Measurements from ENCODE around the gene RALA.

RALA gene

DNA sequence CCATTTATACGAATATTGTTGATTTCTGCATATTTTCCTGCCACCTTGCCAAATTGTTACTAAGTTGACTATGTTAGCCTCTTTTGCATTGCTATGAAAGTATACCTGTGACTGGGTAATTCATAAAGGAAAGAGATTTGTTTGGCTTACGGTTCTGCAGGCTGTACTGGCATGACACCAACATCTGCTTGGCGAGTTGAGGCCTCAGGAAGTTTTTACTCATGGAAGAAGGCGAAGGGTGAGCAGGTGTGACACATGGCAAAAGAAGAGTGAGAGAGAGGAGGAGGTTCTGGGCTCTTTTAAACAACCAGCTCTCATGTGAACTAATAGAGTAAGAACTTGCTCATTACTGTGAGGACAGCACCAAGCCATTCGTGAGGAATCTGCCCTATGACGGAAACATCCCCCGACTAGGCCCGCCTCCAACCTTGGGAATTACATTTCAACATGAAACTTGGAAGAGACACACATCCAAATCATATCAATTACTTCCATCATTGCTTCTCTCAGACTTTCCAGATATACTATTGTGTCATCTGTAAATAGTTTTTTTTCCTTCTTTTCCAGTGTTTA lies 8.4 kb downstream of the RALA start:
- Histone ChIP-seq H3K27me3 (ENCODE audit: low read depth, low read length) (no peaks in the 10 kb centered on the region), H3K36me3 (ENCODE audit: control insufficient read depth in 1 of 2, insufficient read depth in 2 of 2, low read length in 2 of 2) (peaks cover 0 to 5% of the 10 kb centered on the region in 2 donors), H3K4me1 (ENCODE audit: control insufficient read depth in 1 of 2, insufficient read depth in 2 of 2, low read length in 2 of 2) (peaks cover 0 to 6% of the 10 kb centered on the region in 2 donors), H3K4me3 (ENCODE audit: low read depth in 1 of 2, low read length in 2 of 2) (no peak overlapping the region), H3K9me3 (ENCODE audit: control insufficient read depth in 1 of 2, low read length in 2 of 2) (no peaks in the 10 kb centered on the region), H3K27ac (ENCODE audit: low read length) (no peak overlapping the region)

DNA sequence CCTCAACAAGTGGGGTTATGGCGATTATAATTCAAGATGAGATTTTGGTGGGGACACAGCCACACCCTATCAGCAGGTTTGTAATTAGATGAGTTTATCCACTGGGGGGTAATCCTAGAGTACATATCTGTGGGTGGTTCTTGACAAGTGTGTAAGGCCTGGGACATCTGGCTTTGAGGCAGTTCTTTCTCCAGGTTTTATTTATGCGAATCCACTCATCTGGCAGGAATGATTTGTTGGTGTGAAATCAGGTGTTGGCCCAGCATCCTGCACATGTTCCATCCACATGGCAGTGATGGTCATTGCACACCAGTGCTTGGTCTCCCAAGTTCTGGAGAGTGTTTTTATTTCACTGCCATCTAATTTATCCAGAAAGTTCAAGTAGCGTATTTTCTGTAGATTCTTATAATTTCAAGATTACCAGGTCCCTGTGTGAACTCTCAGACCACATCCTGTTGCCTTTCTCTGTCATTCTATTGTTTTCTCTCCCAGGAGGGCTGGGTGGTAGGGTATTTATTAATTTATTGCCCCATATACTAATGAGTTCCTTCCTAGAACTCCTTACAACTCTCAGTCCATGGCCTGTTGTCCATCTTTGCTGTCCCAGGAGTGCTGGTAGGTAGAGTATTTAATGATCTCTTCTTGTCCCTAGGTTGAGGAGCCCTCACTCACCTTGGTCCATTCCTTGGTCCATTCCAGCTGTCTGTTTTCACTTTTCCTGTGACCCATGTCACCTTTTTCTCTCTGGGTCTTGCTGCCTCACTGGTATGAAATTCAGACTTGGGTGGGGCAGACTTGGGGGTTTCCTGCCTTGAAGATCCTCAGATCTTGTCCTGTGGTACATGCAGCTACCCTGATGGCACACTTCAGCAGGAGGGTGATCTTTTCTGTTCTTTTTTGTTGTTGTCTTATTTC lies 10.4 kb downstream of the RALA start:
- H3K9me3 ChIP-seq (ENCODE audit: control insufficient read depth in 1 of 2, low read length in 2 of 2): no peaks in the 10 kb centered on the region
- no peaks in the 10 kb centered on the region for H3K27me3 ChIP-seq (ENCODE audit: low read depth, low read length)
- H3K27ac ChIP-seq (ENCODE audit: low read length): no peak overlapping the region
- peaks cover 0 to 6% of the 10 kb centered on the region in 2 donors for H3K4me1 ChIP-seq (ENCODE audit: control insufficient read depth in 1 of 2, insufficient read depth in 2 of 2, low read length in 2 of 2)
- H3K36me3 ChIP-seq (ENCODE audit: control insufficient read depth in 1 of 2, insufficient read depth in 2 of 2, low read length in 2 of 2): peaks cover 0 to 5% of the 10 kb centered on the region in 2 donors
- H3K4me3 ChIP-seq (ENCODE audit: low read depth in 1 of 2, low read length in 2 of 2): no peak overlapping the region

DNA sequence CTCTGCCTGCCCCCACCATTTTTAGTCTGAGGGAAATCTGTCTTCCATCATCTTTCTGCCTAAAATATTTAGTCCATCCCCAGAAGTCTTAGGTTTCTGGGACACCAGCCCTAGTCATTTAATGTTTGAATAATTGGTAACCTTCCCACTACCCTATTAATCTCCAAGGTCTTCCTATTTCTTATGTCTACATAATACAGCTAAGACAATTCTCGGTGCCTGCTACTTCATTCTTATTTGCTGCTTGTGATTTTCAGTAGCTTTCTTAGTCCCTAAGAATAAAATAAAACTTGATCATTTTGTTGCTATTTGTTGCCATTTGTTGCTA lies 11.1 kb downstream of the RALA start:
- H3K27ac ChIP-seq (ENCODE audit: low read length): no peak overlapping the region

DNA sequence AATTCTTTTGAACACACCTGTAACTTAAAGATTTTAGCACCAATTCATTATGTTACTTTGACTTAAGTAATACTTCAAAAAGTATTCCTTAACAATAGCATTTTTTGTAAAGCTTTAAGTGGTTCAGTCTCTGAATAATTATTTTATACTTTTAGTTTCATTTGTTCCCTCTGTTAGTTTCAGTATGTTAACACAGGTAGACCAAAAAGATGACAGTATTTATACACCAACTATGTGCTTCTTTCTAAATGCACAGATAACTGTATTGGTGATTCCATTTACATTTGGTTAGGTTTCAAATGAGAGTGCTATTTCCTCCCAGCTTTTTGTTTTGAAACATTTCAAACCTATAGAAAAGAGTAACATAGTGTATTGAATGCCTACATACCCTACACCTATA lies 14.0 kb downstream of the RALA start:
- Histone ChIP-seq H3K9me3 (ENCODE audit: control insufficient read depth in 1 of 2, low read length in 2 of 2) (no peaks in the 10 kb centered on the region), H3K27me3 (ENCODE audit: low read depth, low read length) (no peaks in the 10 kb centered on the region), H3K36me3 (ENCODE audit: control insufficient read depth in 1 of 2, insufficient read depth in 2 of 2, low read length in 2 of 2) (peaks cover 0 to 5% of the 10 kb centered on the region in 2 donors), H3K4me3 (ENCODE audit: low read depth in 1 of 2, low read length in 2 of 2) (no peak overlapping the region), H3K27ac (ENCODE audit: low read length) (no peak overlapping the region), H3K4me1 (ENCODE audit: control insufficient read depth in 1 of 2, insufficient read depth in 2 of 2, low read length in 2 of 2) (peaks cover 0 to 6% of the 10 kb centered on the region in 2 donors)

More for the DNA sequence above, 11.1 kb downstream of the RALA start:
- no peaks in the 10 kb centered on the region for H3K27me3 ChIP-seq (ENCODE audit: low read depth, low read length)
- H3K9me3 ChIP-seq (ENCODE audit: control insufficient read depth in 1 of 2, low read length in 2 of 2): no peaks in the 10 kb centered on the region
- peaks cover 0 to 5% of the 10 kb centered on the region in 2 donors for H3K36me3 ChIP-seq (ENCODE audit: control insufficient read depth in 1 of 2, insufficient read depth in 2 of 2, low read length in 2 of 2)
- H3K4me1 ChIP-seq (ENCODE audit: control insufficient read depth in 1 of 2, insufficient read depth in 2 of 2, low read length in 2 of 2): peaks cover 0 to 6% of the 10 kb centered on the region in 2 donors
- no peak overlapping the region for H3K4me3 ChIP-seq (ENCODE audit: low read depth in 1 of 2, low read length in 2 of 2)

DNA sequence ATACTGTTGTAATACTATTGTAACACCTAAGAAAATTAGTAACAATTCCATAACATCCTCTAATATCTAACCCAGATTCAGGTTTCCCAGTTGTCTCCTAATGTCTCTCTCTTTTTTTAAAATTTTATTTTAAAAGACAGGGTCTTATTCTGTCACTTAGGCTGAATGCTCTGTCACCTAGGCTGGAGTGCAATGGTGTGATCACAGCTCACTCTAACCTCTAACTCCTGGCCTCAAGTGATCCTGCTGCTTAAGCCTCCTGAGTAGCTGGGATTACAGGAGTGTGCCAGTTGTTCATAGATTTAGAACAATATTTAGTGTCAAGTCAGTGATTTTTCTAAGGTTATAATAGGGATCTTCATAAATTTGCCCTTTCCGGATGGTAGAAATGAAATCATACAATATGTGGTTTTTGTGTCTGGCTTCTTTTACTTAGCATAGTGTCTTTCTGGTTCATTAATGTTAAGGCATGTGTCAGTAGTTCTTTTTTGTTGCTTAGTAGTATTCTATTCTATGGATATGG lies 14.7 kb downstream of the RALA start:
- no peak overlapping the region for H3K4me3 ChIP-seq (ENCODE audit: low read depth in 1 of 2, low read length in 2 of 2)
- H3K27me3 ChIP-seq (ENCODE audit: low read depth, low read length): no peaks in the 10 kb centered on the region
- peaks cover 0 to 5% of the 10 kb centered on the region in 2 donors for H3K36me3 ChIP-seq (ENCODE audit: control insufficient read depth in 1 of 2, insufficient read depth in 2 of 2, low read length in 2 of 2)
- H3K4me1 ChIP-seq (ENCODE audit: control insufficient read depth in 1 of 2, insufficient read depth in 2 of 2, low read length in 2 of 2): peaks cover 0 to 6% of the 10 kb centered on the region in 2 donors
- no peaks in the 10 kb centered on the region for H3K9me3 ChIP-seq (ENCODE audit: control insufficient read depth in 1 of 2, low read length in 2 of 2)
- no peak overlapping the region for H3K27ac ChIP-seq (ENCODE audit: low read length)

DNA sequence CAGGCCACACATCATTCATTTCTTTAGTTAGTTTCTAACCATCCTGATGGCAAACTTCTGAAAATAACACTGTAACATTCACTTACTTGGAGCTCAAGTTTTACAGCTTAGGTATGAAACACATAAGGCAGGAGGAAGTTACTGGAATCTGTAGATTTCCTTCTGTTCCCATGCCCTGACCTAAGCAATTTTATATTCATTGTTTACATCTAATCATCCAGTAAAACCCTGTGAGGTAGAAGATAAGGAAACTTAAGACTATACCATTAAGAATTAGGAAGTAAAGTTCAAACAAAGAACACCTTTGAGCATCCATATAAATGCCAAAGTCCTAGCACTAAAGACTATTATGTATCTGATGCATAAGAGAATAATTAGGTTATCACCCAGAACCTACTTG lies 19.5 kb downstream of the RALA start:
- Histone ChIP-seq H3K27me3 (ENCODE audit: low read depth, low read length) (no peaks in the 10 kb centered on the region), H3K9me3 (ENCODE audit: control insufficient read depth in 1 of 2, low read length in 2 of 2) (no peaks in the 10 kb centered on the region), H3K4me1 (ENCODE audit: control insufficient read depth in 1 of 2, insufficient read depth in 2 of 2, low read length in 2 of 2) (peaks cover 0 to 3% of the 10 kb centered on the region in 2 donors), H3K4me3 (ENCODE audit: low read depth in 1 of 2, low read length in 2 of 2) (no peak overlapping the region), H3K36me3 (ENCODE audit: control insufficient read depth in 1 of 2, insufficient read depth in 2 of 2, low read length in 2 of 2) (no peaks in the 10 kb centered on the region), H3K27ac (ENCODE audit: low read length) (no peak overlapping the region)

DNA sequence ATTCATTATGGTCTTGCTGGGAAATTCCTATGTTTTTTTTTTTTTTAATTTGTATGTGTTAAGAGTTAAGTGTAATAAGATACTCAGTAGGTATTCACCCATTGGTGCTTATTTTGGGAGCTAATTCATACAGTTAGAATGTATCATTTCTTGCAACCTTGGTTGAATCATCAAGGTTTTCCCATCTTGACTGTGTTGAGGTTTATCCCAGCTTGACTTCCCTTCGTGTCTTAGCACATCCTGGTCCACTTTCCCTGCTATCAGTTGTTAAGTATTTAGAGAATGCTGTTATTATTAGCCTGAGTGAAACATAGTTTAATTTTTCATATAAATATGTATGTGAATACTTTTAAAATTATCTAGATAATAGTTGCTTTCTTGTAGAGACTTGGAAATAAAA lies 20.8 kb downstream of the RALA start:
- Histone ChIP-seq H3K36me3 (ENCODE audit: control insufficient read depth in 1 of 2, insufficient read depth in 2 of 2, low read length in 2 of 2) (no peaks in the 10 kb centered on the region), H3K27ac (ENCODE audit: low read length) (no peak overlapping the region), H3K4me1 (ENCODE audit: control insufficient read depth in 1 of 2, insufficient read depth in 2 of 2, low read length in 2 of 2) (peaks cover 0 to 3% of the 10 kb centered on the region in 2 donors)

DNA sequence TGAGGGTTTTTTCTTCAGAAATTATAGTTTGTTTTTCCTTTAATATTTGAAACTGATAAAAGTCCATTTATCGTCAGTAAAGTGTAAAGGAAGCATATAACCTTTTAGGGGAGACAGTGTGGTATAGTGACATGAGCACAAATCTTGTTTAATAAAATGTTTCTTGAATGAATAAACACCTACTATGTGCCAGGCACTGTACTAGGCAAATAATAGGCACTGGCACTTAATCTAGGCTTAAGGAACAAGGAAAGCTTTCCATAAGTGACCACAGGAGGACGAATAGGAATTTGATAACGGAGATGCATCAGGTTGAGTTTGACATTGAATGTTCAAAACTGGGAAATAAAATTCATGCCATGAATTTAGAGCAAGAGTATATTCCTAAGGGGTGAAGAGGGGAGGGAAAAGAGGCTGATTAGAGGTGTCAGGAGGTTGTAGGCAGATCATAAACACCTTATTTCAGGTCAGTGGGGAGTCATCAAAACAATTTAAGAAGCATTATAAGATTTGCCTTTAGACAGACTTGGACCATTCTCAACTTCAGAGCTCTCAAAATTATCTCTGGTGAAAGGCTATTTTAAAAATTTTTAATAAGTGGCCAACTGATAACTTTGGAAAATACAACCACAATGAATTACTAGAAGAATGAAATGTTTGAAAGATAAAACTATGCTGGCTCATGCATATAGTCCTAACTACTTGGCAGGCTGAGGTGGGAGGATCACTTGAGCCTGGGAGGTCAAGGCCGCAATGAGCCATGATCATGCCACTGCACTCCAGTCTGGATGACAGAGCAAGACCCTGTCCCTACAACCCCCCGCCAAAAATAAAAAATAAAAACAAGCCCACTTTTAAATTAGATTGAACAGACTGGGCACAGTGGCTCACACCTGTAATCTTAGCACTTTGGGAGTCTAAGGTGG lies 22.4 kb downstream of the RALA start:
- H3K9me3 ChIP-seq (ENCODE audit: control insufficient read depth in 1 of 2, low read length in 2 of 2): no peaks in the 10 kb centered on the region
- no peaks in the 10 kb centered on the region for H3K27me3 ChIP-seq (ENCODE audit: low read depth, low read length)
- H3K36me3 ChIP-seq (ENCODE audit: control insufficient read depth in 1 of 2, insufficient read depth in 2 of 2, low read length in 2 of 2): no peaks in the 10 kb centered on the region
- no peak overlapping the region for H3K4me3 ChIP-seq (ENCODE audit: low read depth in 1 of 2, low read length in 2 of 2)
- H3K4me1 ChIP-seq (ENCODE audit: control insufficient read depth in 1 of 2, insufficient read depth in 2 of 2, low read length in 2 of 2): peaks cover 0 to 9% of the 10 kb centered on the region in 2 donors
- H3K27ac ChIP-seq (ENCODE audit: low read length): no peak overlapping the region

More for the DNA sequence above, 20.8 kb downstream of the RALA start:
- Histone ChIP-seq H3K27me3 (ENCODE audit: low read depth, low read length) (no peaks in the 10 kb centered on the region), H3K4me3 (ENCODE audit: low read depth in 1 of 2, low read length in 2 of 2) (no peak overlapping the region), H3K9me3 (ENCODE audit: control insufficient read depth in 1 of 2, low read length in 2 of 2) (no peaks in the 10 kb centered on the region)

DNA sequence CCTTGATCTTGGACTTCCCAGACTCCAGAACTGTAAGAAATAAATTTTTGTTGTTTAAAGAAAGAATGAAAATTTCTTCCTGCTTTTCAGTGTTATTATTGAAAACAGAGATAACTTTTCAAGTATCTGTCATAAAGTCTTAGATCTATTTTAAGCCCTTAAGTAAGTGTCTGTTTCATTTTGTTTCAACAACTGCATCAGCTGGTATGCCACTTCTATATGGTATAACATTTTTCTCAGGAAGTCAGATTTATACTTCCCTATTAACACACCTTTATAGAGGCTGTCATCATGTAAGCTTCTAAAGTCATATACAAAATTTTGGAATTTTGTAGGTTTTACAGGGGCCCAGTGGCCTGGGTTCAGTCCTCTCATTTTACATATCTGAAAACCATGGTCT lies 24.4 kb downstream of the RALA start:
- peaks cover 0 to 9% of the 10 kb centered on the region in 2 donors for H3K4me1 ChIP-seq (ENCODE audit: control insufficient read depth in 1 of 2, insufficient read depth in 2 of 2, low read length in 2 of 2)
- H3K9me3 ChIP-seq (ENCODE audit: control insufficient read depth in 1 of 2, low read length in 2 of 2): no peaks in the 10 kb centered on the region
- H3K27me3 ChIP-seq (ENCODE audit: low read depth, low read length): no peaks in the 10 kb centered on the region
- no peak overlapping the region for H3K4me3 ChIP-seq (ENCODE audit: low read depth in 1 of 2, low read length in 2 of 2)
- H3K36me3 ChIP-seq (ENCODE audit: control insufficient read depth in 1 of 2, insufficient read depth in 2 of 2, low read length in 2 of 2): no peaks in the 10 kb centered on the region
- no peak overlapping the region for H3K27ac ChIP-seq (ENCODE audit: low read length)

DNA sequence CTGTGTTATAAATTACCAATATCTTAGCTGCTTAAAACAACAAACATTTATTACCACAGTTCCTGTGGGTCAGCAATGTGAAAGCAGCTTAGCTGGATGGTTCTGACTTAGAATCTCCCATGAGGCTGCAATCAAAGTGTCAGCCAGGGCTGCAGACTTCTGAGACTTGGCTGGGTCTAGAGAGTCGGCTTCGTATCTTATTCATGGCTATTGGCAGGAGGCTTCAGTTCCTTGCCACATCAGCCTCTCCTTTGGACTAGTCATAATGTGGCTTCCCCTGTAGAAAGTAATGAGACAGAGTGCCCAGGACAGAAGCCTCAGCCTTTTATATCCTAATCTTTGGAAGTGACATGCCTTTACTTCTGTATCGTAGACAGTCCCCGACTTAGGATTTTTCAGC lies 27.3 kb downstream of the RALA start:
- H3K36me3 ChIP-seq (ENCODE audit: control insufficient read depth in 1 of 2, insufficient read depth in 2 of 2, low read length in 2 of 2): no peaks in the 10 kb centered on the region
- H3K4me1 ChIP-seq (ENCODE audit: control insufficient read depth in 1 of 2, insufficient read depth in 2 of 2, low read length in 2 of 2): peaks cover 0 to 8% of the 10 kb centered on the region in 2 donors
- no peaks in the 10 kb centered on the region for H3K27me3 ChIP-seq (ENCODE audit: low read depth, low read length)
- no peak overlapping the region for H3K27ac ChIP-seq (ENCODE audit: low read length)
- H3K9me3 ChIP-seq (ENCODE audit: control insufficient read depth in 1 of 2, low read length in 2 of 2): peaks cover 0 to 4% of the 10 kb centered on the region in 2 donors
- no peak overlapping the region for H3K4me3 ChIP-seq (ENCODE audit: low read depth in 1 of 2, low read length in 2 of 2)

DNA sequence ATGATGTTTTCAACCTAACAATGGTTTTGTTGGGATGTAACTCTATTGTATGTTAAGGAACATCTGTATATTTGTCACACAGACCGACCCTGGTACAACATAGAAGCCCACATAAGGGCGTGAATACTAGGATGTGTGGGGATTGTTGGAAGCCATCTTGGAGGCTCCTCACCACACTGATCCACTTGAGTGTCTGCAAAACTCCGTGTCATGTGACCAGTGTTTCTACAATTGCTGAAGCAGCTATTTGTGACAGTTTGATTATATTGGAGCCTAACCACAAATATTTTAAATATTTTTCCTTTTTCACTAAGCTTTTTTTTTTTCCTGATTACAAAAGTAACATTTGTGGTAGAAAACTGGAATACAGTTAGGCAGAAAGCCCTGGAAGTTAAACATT lies 27.9 kb downstream of the RALA start:
- Histone ChIP-seq H3K4me1 (ENCODE audit: control insufficient read depth in 1 of 2, insufficient read depth in 2 of 2, low read length in 2 of 2) (peaks cover 0 to 6% of the 10 kb centered on the region in 2 donors), H3K4me3 (ENCODE audit: low read depth in 1 of 2, low read length in 2 of 2) (no peak overlapping the region), H3K36me3 (ENCODE audit: control insufficient read depth in 1 of 2, insufficient read depth in 2 of 2, low read length in 2 of 2) (no peaks in the 10 kb centered on the region), H3K27me3 (ENCODE audit: low read depth, low read length) (no peaks in the 10 kb centered on the region), H3K9me3 (ENCODE audit: control insufficient read depth in 1 of 2, low read length in 2 of 2) (peaks cover 0 to 4% of the 10 kb centered on the region in 2 donors), H3K27ac (ENCODE audit: low read length) (no peak overlapping the region)
